K562 (cell line): ENCODE data around the gene SCFD2. TPM values are rescaled to one million over a fixed set of nuclear protein-coding genes. Genes with fewer than 3 reads are reported as not detected.

Experiments used
- ARID2 ChIP-seq: fragments of 450-650 bp; IDR thresholded peaks from 2 replicates; pipeline ENCODE4 v1.6.1; 2017; ENCODE audit warnings: antibody characterized with exemption, mild to moderate bottlenecking
- ATF1 ChIP-seq, 2 experiments: fragments of 450-650 bp in 1 of 2; IDR thresholded peaks; 2 replicates each; pipeline ENCODE4 v1.6.1; 2016; ENCODE audit warnings: missing compliant biosample characterization in 1 of 2, missing genetic modification characterization in 1 of 2
- ATF3 ChIP-seq, 2 experiments: fragments of 450-650 bp in 1 of 2; sonication (generic) in 1 of 2; formaldehyde crosslinking in 1 of 2; IDR thresholded peaks in 1 of 2; conservative IDR thresholded peaks in 1 of 2; 2 replicates each; pipeline versions ENCODE4 v1.6.1 to v1.8.1; 2016 to 2023; ENCODE audit warnings: mild to moderate bottlenecking in 2 of 2, moderate library complexity in 2 of 2, inconsistent platforms in 1 of 2, missing genetic modification reagents in 1 of 2
- MYC ChIP-seq, 2 experiments: fragments of 250-450 bp in 1 of 2; sonication (Bioruptor Pico) in 1 of 2; IDR thresholded peaks; 2 replicates each; pipeline versions ENCODE4 v1.5.1 to v1.6.1; 2012 to 2021; ENCODE audit warnings: low read depth in 2 of 2, borderline replicate concordance in 1 of 2, improper control_type of control experiment in 1 of 2, low read length in 1 of 2, mild to moderate bottlenecking in 1 of 2, moderate library complexity in 1 of 2
- SOX6 ChIP-seq: fragments of 450-650 bp; IDR thresholded peaks from 2 replicates; pipeline ENCODE4 v1.6.1; 2014; ENCODE audit warnings: mild to moderate bottlenecking
- SRF ChIP-seq, 2 experiments: fragments of 250-450, 450-650 bp in 1 of 2; sonication (Bioruptor Pico) in 1 of 2; sonication (generic) in 1 of 2; formaldehyde crosslinking; IDR thresholded peaks; 2 replicates each; pipeline versions ENCODE4 v1.5.0 to v1.5.1; 2020 to 2022; ENCODE audit warnings: mild to moderate bottlenecking in 1 of 2, missing genetic modification reagents in 1 of 2
- TCF7L2 ChIP-seq: fragments of 150-350 bp; IDR thresholded peaks from 2 replicates; pipeline ENCODE4 v1.6.1; 2016; ENCODE audit warnings: low read depth, mild to moderate bottlenecking, low read length, moderate library complexity
- U2AF2 ChIP-seq: fragments of 200-400 bp; formaldehyde crosslinking; optimal IDR thresholded peaks from 2 replicates; pipeline ENCODE3; 2017; ENCODE audit warnings: low read depth, mild to moderate bottlenecking, low read length
- ZNF398 ChIP-seq: fragments of 250-450 bp; sonication (Bioruptor Pico); IDR thresholded peaks from 2 replicates; pipeline ENCODE4 v1.8.0; 2021; ENCODE audit warnings: moderate library complexity, mild to moderate bottlenecking, inconsistent platforms
- polyA plus RNA-seq, 8 experiments: library from polyadenylated mRNA; depleted of rRNA in 4 of 8; stranded (reverse) in 5 of 8; unstranded in 3 of 8; fragments of >200 nt; fragmentation: Nextera tagmentation in 2 of 8; fragmentation: Illumina TruSeq in 1 of 8; extraction: Ambion mirVana in 2 of 8; extraction: Trizol in 1 of 8; gene quantifications; 2 replicates each; pipeline versions ENCODE4 v1.2.1 to v1.2.3, GENCODE V29; 2011 to 2014; ENCODE audit warnings: inconsistent platforms in 1 of 8, missing spikeins in 1 of 8
- total RNA-seq, 7 experiments: library from RNA; depleted of rRNA in 6 of 7; stranded (reverse); fragments of >200 nt in 6 of 7; fragmentation: Illumina TruSeq in 2 of 7; extraction: Trizol in 2 of 7; gene quantifications; 2 replicates each; pipeline versions ENCODE4 v1.2.1 to v1.2.3, GENCODE V29; 2011 to 2021; ENCODE audit warnings: low replicate concordance in 1 of 7

SCFD2 gene
- total and polyA plus RNA-seq, 9 of the 15 experiments (the other 6 are each of a cell fraction or from before 2014, with no cell fraction given): 5.7 to 30.3 (median 22.8) TPM

GRCh38 chr4:52864793-52865192 is 501.1 kb downstream of the SCFD2 start (continued):
- no peak for TF ChIP-seq ATF3 (IDR thresholded peaks at IDR 0.05)
- no peak for TF ChIP-seq ATF3 (CRISPR knock-in tag; conservative IDR thresholded peaks at IDR 0.05)
- no peak for TF ChIP-seq U2AF2
- TF ChIP-seq MYC (IDR thresholded peaks at IDR 0.05; ENCODE audit: low read depth, low read length): no peak
- TF ChIP-seq MYC (CRISPR knock-in tag; IDR thresholded peaks at IDR 0.05; ENCODE audit: borderline replicate concordance, low read depth): no peak
- TF ChIP-seq SOX6: no peak
- TF ChIP-seq TCF7L2: no peak
- TF ChIP-seq ZNF398 (CRISPR knock-in tag): no peak
- no peak for TF ChIP-seq ATF1 (CRISPR knock-in tag; IDR thresholded peaks at IDR 0.05)
- no peak for TF ChIP-seq ATF1 (tag; IDR thresholded peaks at IDR 0.05)
- no peak for TF ChIP-seq SRF (CRISPR knock-in tag; IDR thresholded peaks at IDR 0.05)
- no peak for TF ChIP-seq ARID2
